Umbilical cord (tissue), 2 donors: Measurements from ENCODE around the gene AIG1. TPM values are rescaled to one million over a fixed set of nuclear protein-coding genes. Genes with fewer than 3 reads are reported as not detected.
"Not testable (repeated sequence)": the region's sequence is repeated elsewhere in the genome, so short reads cannot be mapped to it uniquely, and the experiment has no call there.

Source experiments
- DNase-seq: peaks from one replicate; pipeline ENCODE4 v3.0.0-alpha.2; 2015; ENCODE audit warnings: low spot score
- total RNA-seq: library from RNA; depleted of rRNA; stranded (reverse); fragments of >200 nt; gene quantifications from one replicate; pipeline ENCODE4 v1.2.3, GENCODE V29; 2014; ENCODE audit warnings: low replicate concordance; ENCODE audit not compliant: insufficient read depth

Gene AIG1
- total RNA-seq, 1 donor from 2014 or later: 14.2 TPM

GRCh38 chr6:143055891-143056290, 4.8 kb upstream of the AIG1 start:
- no peak for DNase-seq

- no peak for DNase-seq
These were observed 1.7 kb upstream of the AIG1 start for GRCh38 chr6:143058987-143059386.

- peak; percentile 35 for DNase-seq
These were observed 881 bp upstream of the AIG1 start for GRCh38 chr6:143059663-143060353.

- DNase-seq: peak; percentile 76
These were observed 309 bp upstream of the AIG1 start for GRCh38 chr6:143060354-143060805.

- no peak for DNase-seq
These were observed 1.1 kb downstream of the AIG1 start for GRCh38 chr6:143061597-143062385.

GRCh38 chr6:143062551-143062950, 1.9 kb downstream of the AIG1 start:
- no peak for DNase-seq

- DNase-seq: no peak
These were observed 2.9 kb downstream of the AIG1 start for GRCh38 chr6:143063631-143064030.

GRCh38 chr6:143064271-143064670, 3.6 kb downstream of the AIG1 start:
- no peak for DNase-seq

- DNase-seq: no peak
These were observed 4.4 kb downstream of the AIG1 start for GRCh38 chr6:143064951-143065683.

- no peak for DNase-seq
These were observed 7.3 kb downstream of the AIG1 start for GRCh38 chr6:143068001-143068400.

GRCh38 chr6:143074101-143074500, 13.4 kb downstream of the AIG1 start:
- no peak for DNase-seq

- DNase-seq: no peak
These were observed 14.1 kb downstream of the AIG1 start for GRCh38 chr6:143074670-143075318.

GRCh38 chr6:143078468-143079324, 18.0 kb downstream of the AIG1 start:
- DNase-seq: no peak

GRCh38 chr6:143079325-143079640, 18.6 kb downstream of the AIG1 start:
- DNase-seq: no peak

GRCh38 chr6:143082274-143082673, 21.6 kb downstream of the AIG1 start:
- DNase-seq: not testable (repeated sequence)

GRCh38 chr6:143084019-143084418, 23.3 kb downstream of the AIG1 start:
- not testable (repeated sequence) for DNase-seq

- not testable (repeated sequence) for DNase-seq
These were observed 26.6 kb downstream of the AIG1 start for GRCh38 chr6:143087335-143087734.

- no peak for DNase-seq
These were observed 27.2 kb downstream of the AIG1 start for GRCh38 chr6:143087856-143088255.

- no peak for DNase-seq
These were observed 29.8 kb downstream of the AIG1 start for GRCh38 chr6:143090314-143091044.

- DNase-seq: no peak
These were observed 32.1 kb downstream of the AIG1 start for GRCh38 chr6:143092768-143093167.
